HEK293 (cell line): Measurements from ENCODE around the gene PLXND1.

Experiments used
- ZNF280C ChIP-seq: fragments of 450-650 bp; formaldehyde crosslinking; IDR thresholded peaks from 2 replicates; pipeline ENCODE4 v1.5.1; 2016; ENCODE audit warnings: missing biosample characterization, missing genetic modification characterization
- ZNF362 ChIP-seq: fragments of 450-650 bp; formaldehyde crosslinking; IDR thresholded peaks from 2 replicates; pipeline ENCODE4 v1.5.1; 2016; ENCODE audit warnings: missing biosample characterization, missing genetic modification characterization

GRCh38 chr3:129623447-129624118 is 17.1 kb upstream of the PLXND1 start:
- TF ChIP-seq ZNF362 (tag by site-specific recombination) (no peak), ZNF280C (no peak)
